Lung (tissue), 12 donors: ENCODE measurements around the gene PRDM4. TPM values are rescaled to one million over a fixed set of nuclear protein-coding genes. Genes with fewer than 3 reads are reported as not detected.

Experiments used
- ATAC-seq: fragments of 200-7000 bp; cut with Tn5 transposase; one replicate; pipeline ENCODE4 v1.9.1; 2020; ENCODE audit warnings: moderate number of reproducible peaks; ENCODE audit not compliant: insufficient read depth, low FRiP score
- DNase-seq, 3 donors: peaks; one replicate each; pipeline ENCODE4 v3.0.0-alpha.2; 2013 to 2017
- H3K27ac ChIP-seq, 2 donors: one replicate each; pipeline ENCODE4 v1.5.1; 2013; ENCODE audit warnings: mild to moderate bottlenecking in 2 of 2, moderate library complexity in 2 of 2, control low read depth in 1 of 2, inconsistent platforms in 1 of 2, low read depth in 1 of 2, low read length in 1 of 2
- H3K27me3 ChIP-seq, 3 donors: one replicate each; pipeline ENCODE4 v1.5.1; 2013; ENCODE audit warnings: low read length in 2 of 3; ENCODE audit not compliant: control insufficient read depth in 3 of 3, insufficient read depth in 3 of 3
- H3K36me3 ChIP-seq, 4 donors: one replicate each; pipeline ENCODE4 v1.5.1; 2013; ENCODE audit warnings: low read length in 4 of 4, mild to moderate bottlenecking in 1 of 4, moderate library complexity in 1 of 4; ENCODE audit not compliant: control insufficient read depth in 4 of 4, insufficient read depth in 4 of 4
- H3K4me1 ChIP-seq, 5 donors: one replicate each; pipeline ENCODE4 v1.5.1; 2013; ENCODE audit warnings: low read length in 5 of 5, mild to moderate bottlenecking in 2 of 5, moderate library complexity in 1 of 5; ENCODE audit not compliant: control insufficient read depth in 5 of 5, insufficient read depth in 5 of 5
- H3K4me3 ChIP-seq: one replicate; pipeline ENCODE4 v1.5.1; 2013; ENCODE audit warnings: mild to moderate bottlenecking, control low read depth, moderate library complexity
- H3K9ac ChIP-seq, 2 donors: one replicate each; pipeline ENCODE4 v1.5.1; 2013; ENCODE audit warnings: low read length in 2 of 2, control low read depth in 1 of 2; ENCODE audit not compliant: insufficient read depth in 1 of 2
- H3K9me3 ChIP-seq, 4 donors: one replicate each; pipeline ENCODE4 v1.5.1; 2013; ENCODE audit warnings: low read length in 3 of 4, mild to moderate bottlenecking in 1 of 4, moderate library complexity in 1 of 4; ENCODE audit not compliant: control insufficient read depth in 4 of 4, insufficient read depth in 3 of 4
- CTCF ChIP-seq: IDR thresholded peaks from 2 replicates; pipeline ENCODE4 v1.5.1; 2012; ENCODE audit warnings: mild to moderate bottlenecking; ENCODE audit errors: control extremely low read depth, extremely low read depth
- WGBS, 2 donors: extraction: QIAGEN DNeasy Blood & Tissue Kit; methylation state at CpG; one replicate each; pipeline ENCODE4 v1.1.7; 2013; 5-methylcytosine and 5-hydroxymethylcytosine counted together
- polyA plus RNA-seq, 2 donors: library from polyadenylated mRNA; stranded (reverse); fragments of 200-250 nt; gene quantifications; one replicate each; pipeline ENCODE4 v1.2.1, GENCODE V29; 2013
- total RNA-seq, 2 donors: library from RNA; depleted of rRNA in 1 of 2; stranded (reverse); fragments of >200 nt in 1 of 2; gene quantifications; one replicate each; pipeline ENCODE4 v1.2.1, GENCODE V29; 2014 to 2021
- donor health status: control.
- donor health status: control.
- donor health status: Bipolar disorder and iron deficiency.
- donor health status: healthy.
- donor health status: DM: yes; HTN: yes; CAD: no.

The PRDM4 gene
- total and polyA plus RNA-seq, 4 donors: 7.3 to 33.5 (median 20.5) TPM

- Histone ChIP-seq H3K4me1 (peaks cover 0 to 4% (median 0%) of the 10 kb centered on the region in 5 donors), H3K9ac (no peak overlapping the region), H3K4me3 (no peak overlapping the region), H3K9me3 (peaks cover 0 to 4% (median 0%) of the 10 kb centered on the region in 4 donors), H3K27me3 (peaks cover 10 to 32% (median 31%) of the 10 kb centered on the region in 3 donors), H3K36me3 (no peaks in the 10 kb centered on the region), H3K27ac (no peak overlapping the region)
- WGBS, 2 donors: 41 to 56% methylated on average over 7 of the region's 7 CpGs
- DNase-seq (no peak), ATAC-seq (peak; percentile 56)
- no peak for TF ChIP-seq CTCF
Observed at GRCh38 chr12:107779077-107779831, 18.3 kb upstream of the PRDM4 start.

GRCh38 chr12:107778383-107779025 is 17.6 kb upstream of the PRDM4 start:
- Histone ChIP-seq H3K9me3 (peaks cover 0 to 4% (median 0%) of the 10 kb centered on the region in 4 donors), H3K36me3 (no peaks in the 10 kb centered on the region), H3K4me3 (no peak overlapping the region), H3K27me3 (peaks cover 10 to 39% (median 39%) of the 10 kb centered on the region in 3 donors), H3K27ac (no peak overlapping the region), H3K9ac (no peak overlapping the region), H3K4me1 (peaks cover 0 to 4% (median 0%) of the 10 kb centered on the region in 5 donors)
- ATAC-seq (no peak), DNase-seq (no peak)
- WGBS, 2 donors: 53 to 59% methylated on average over 11 of the region's 11 CpGs
- TF ChIP-seq CTCF: no peak

GRCh38 chr12:107776171-107776570 is 15.2 kb upstream of the PRDM4 start:
- 38 to 48% methylated on average over 6 of the region's 6 CpGs for WGBS, 2 donors
- Histone ChIP-seq H3K9me3 (peaks cover 0 to 2% (median 0%) of the 10 kb centered on the region in 4 donors), H3K27me3 (peaks cover 10 to 45% (median 43%) of the 10 kb centered on the region in 3 donors), H3K4me3 (no peak overlapping the region), H3K27ac (no peak overlapping the region), H3K36me3 (no peaks in the 10 kb centered on the region), H3K4me1 (peaks cover 0 to 4% (median 0%) of the 10 kb centered on the region in 5 donors), H3K9ac (no peak overlapping the region)
- TF ChIP-seq CTCF: no peak
- DNase-seq (no peak), ATAC-seq (no peak)
